Type B pancreatic cell (in vitro differentiated cells): ENCODE data around the gene AIDA. TPM values are rescaled to one million over a fixed set of nuclear protein-coding genes. Genes with fewer than 3 reads are reported as not detected.
"Not testable (repeated sequence)": the region's sequence is repeated elsewhere in the genome, so short reads cannot be mapped to it uniquely, and the experiment has no call there.

ENCODE experiments used
- DNase-seq: peaks from one replicate; pipeline ENCODE4 v3.0.0; 2021; ENCODE audit warnings: mixed read lengths; ENCODE audit not compliant: unreplicated experiment; ENCODE audit errors: extremely low spot score
- H3K27ac Mint-ChIP-seq: 2 replicates; pipeline ENCODE4 v1.8.0; 2021; ENCODE audit warnings: mild to moderate bottlenecking, mixed read lengths
- H3K27me3 Mint-ChIP-seq: 2 replicates; pipeline ENCODE4 v1.8.0; 2021; ENCODE audit warnings: mixed read lengths
- H3K36me3 Mint-ChIP-seq: 2 replicates; pipeline ENCODE4 v1.8.0; 2021; ENCODE audit warnings: mixed read lengths
- H3K4me1 Mint-ChIP-seq: one replicate; pipeline ENCODE4 v1.8.0; 2021; ENCODE audit warnings: mixed read lengths; ENCODE audit not compliant: unreplicated experiment
- H3K4me3 Mint-ChIP-seq: 2 replicates; pipeline ENCODE4 v1.8.0; 2021; ENCODE audit warnings: mild to moderate bottlenecking, mixed read lengths
- H3K9me3 Mint-ChIP-seq: 2 replicates; pipeline ENCODE4 v1.8.0; 2021; ENCODE audit warnings: mixed read lengths
- total RNA-seq: library from RNA; stranded (reverse); gene quantifications from 2 replicates; pipeline ENCODE4 v1.2.1, GENCODE V29; 2021; ENCODE audit warnings: low replicate concordance
- TF ChIP-seq, protein P1 (sequence below): fragments of 200-600 bp; sonication (generic); conservative IDR thresholded peaks from 2 replicates; pipeline ENCODE4 v1.5.0; 2021; ENCODE audit warnings: antibody characterized with exemption, mild to moderate bottlenecking

Gene AIDA
- total RNA-seq, 1 donor from 2014 or later, result 54.0 TPM

DNA sequence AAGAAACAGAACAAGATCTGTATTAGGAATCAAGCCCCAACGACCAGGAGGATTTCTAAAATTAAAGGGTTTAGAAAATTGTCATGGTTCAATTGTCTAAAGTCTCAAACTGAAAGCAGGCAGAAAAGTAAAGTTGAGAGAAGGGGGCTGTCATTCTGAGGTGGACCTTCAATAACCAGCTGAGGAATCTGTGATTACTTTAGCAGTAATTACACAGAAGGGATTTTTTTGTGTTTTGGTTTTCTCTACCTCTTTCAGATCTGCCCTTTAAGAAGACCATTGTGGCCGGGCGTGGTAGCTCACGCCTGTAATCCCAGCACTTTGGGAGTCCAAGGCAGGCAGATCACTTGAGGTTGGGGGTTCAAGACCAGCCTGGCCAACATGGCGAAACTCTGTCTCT, 17.4 kb downstream of the AIDA start:
- Mint-ChIP-seq H3K9me3 (no peaks in the 10 kb centered on the region), H3K4me3 (no peak overlapping the region), H3K36me3 (peaks cover 6% of the 10 kb centered on the region), H3K27ac (no peak overlapping the region), H3K4me1 (no peaks in the 10 kb centered on the region), H3K27me3 (no peaks in the 10 kb centered on the region)
- DNase-seq, result no peak
- TF ChIP-seq, protein P1, sequence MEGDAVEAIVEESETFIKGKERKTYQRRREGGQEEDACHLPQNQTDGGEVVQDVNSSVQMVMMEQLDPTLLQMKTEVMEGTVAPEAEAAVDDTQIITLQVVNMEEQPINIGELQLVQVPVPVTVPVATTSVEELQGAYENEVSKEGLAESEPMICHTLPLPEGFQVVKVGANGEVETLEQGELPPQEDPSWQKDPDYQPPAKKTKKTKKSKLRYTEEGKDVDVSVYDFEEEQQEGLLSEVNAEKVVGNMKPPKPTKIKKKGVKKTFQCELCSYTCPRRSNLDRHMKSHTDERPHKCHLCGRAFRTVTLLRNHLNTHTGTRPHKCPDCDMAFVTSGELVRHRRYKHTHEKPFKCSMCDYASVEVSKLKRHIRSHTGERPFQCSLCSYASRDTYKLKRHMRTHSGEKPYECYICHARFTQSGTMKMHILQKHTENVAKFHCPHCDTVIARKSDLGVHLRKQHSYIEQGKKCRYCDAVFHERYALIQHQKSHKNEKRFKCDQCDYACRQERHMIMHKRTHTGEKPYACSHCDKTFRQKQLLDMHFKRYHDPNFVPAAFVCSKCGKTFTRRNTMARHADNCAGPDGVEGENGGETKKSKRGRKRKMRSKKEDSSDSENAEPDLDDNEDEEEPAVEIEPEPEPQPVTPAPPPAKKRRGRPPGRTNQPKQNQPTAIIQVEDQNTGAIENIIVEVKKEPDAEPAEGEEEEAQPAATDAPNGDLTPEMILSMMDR, result no peak

DNA sequence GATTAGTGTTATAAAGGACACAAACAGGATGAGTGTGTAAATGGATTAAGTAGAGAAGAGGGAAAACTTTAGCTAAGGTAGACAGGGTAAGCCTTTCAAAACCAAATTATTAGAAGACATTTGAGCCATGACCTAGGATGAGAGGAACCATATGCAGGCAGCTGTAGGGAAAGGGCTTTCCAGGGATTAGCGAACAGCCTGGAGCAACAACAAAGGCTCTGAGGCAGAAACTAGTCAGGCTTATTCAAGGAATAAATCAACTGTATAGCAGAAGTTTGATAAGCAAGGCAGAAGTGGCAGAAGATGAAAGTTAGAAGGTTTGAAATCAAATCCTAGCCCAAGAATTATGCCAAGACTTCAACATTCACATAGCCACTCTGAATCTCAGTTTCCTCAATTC, 21.3 kb downstream of the AIDA start:
- TF ChIP-seq, protein P1, result no peak
- H3K27me3 Mint-ChIP-seq, result no peaks in the 10 kb centered on the region

DNA sequence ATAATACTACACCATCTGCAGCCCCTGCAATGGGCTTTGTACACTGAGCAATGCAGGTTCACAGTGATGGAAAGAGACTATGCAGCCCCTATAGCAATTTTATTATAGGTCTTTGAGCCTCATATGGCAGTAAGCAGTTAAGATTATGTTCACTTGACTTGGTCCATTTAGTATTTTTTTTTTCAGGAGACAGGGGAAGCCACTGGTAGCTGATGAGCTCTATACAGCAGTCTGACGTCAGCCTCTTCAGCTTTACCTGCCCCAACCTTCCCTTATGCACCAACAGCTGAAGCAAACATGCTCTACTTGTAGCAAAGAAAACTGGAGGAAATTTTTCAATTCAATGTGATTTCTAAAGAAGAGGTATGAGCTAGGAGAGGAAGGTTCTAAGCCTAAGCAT, 32.2 kb downstream of the AIDA start:
- H3K4me3 Mint-ChIP-seq, result no peak overlapping the region

More for the DNA sequence above, 21.3 kb downstream of the AIDA start:
- no peak for DNase-seq
- H3K4me3 Mint-ChIP-seq, result no peak overlapping the region
- H3K9me3 Mint-ChIP-seq, result no peaks in the 10 kb centered on the region
- H3K36me3 Mint-ChIP-seq, result peaks cover 8% of the 10 kb centered on the region
- H3K27ac Mint-ChIP-seq, result no peak overlapping the region
- H3K4me1 Mint-ChIP-seq, result no peaks in the 10 kb centered on the region

GRCh38 chr1:222670110-222670509, 42.2 kb downstream of the AIDA start:
- Mint-ChIP-seq H3K36me3 (peaks cover 11% of the 10 kb centered on the region), H3K4me1 (no peaks in the 10 kb centered on the region), H3K4me3 (no peak overlapping the region), H3K9me3 (no peaks in the 10 kb centered on the region), H3K27me3 (no peaks in the 10 kb centered on the region), H3K27ac (no peak overlapping the region)
- no peak for DNase-seq
- TF ChIP-seq, protein P1, result no peak

More for the DNA sequence above, 32.2 kb downstream of the AIDA start:
- H3K27me3 Mint-ChIP-seq, result no peaks in the 10 kb centered on the region
- no peaks in the 10 kb centered on the region for H3K4me1 Mint-ChIP-seq
- no peak for DNase-seq
- peaks cover 5% of the 10 kb centered on the region for H3K36me3 Mint-ChIP-seq
- H3K27ac Mint-ChIP-seq, result no peak overlapping the region
- H3K9me3 Mint-ChIP-seq, result no peaks in the 10 kb centered on the region
- TF ChIP-seq, protein P1, result no peak

GRCh38 chr1:222669107-222669506, 43.2 kb downstream of the AIDA start:
- H3K27ac Mint-ChIP-seq, result not testable (repeated sequence)

GRCh38 chr1:222668184-222668583, 44.1 kb downstream of the AIDA start:
- H3K36me3 Mint-ChIP-seq, result peaks cover 16% of the 10 kb centered on the region
- not testable (repeated sequence) for H3K9me3 Mint-ChIP-seq, H3K27me3 Mint-ChIP-seq, H3K4me3 Mint-ChIP-seq, H3K4me1 Mint-ChIP-seq, H3K27ac Mint-ChIP-seq, DNase-seq

More at GRCh38 chr1:222669107-222669506, 43.2 kb downstream of the AIDA start:
- not testable (repeated sequence) for H3K4me1 Mint-ChIP-seq, H3K27me3 Mint-ChIP-seq, DNase-seq, H3K9me3 Mint-ChIP-seq, H3K4me3 Mint-ChIP-seq
- H3K36me3 Mint-ChIP-seq, result peaks cover 14% of the 10 kb centered on the region

DNA sequence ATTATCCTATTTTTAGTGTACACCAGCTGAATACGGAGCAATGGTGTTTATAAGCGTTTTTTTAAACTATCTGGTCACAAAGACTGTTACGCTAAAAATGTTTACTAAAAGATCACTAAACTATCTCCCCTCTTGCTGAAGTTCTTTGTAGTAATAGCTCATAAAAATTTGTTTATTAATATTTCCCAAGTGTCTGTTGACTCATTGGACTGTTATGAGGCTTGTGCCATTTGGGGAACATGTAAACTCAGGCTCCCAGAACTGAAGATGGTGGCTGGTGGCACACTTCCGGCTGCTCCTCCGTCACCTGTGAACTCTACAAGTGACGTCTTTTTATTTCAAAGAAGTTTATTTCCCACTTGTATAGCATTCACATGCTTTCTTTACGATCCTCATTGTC, 46.3 kb downstream of the AIDA start:
- H3K36me3 Mint-ChIP-seq, result peaks cover 17% of the 10 kb centered on the region
- TF ChIP-seq, protein P1, result no peak

More for the DNA sequence above, 46.3 kb downstream of the AIDA start:
- Mint-ChIP-seq H3K9me3 (no peaks in the 10 kb centered on the region), H3K4me3 (no peak overlapping the region), H3K4me1 (no peaks in the 10 kb centered on the region), H3K27me3 (no peaks in the 10 kb centered on the region), H3K27ac (no peak overlapping the region)
- no peak for DNase-seq
